Caco-2 (cell line): ENCODE measurements around the gene PQBP1. TPM values are rescaled to one million over a fixed set of nuclear protein-coding genes. Genes with fewer than 3 reads are reported as not detected.
A peak's percentile ranks its signal among the peaks of the same experiment; 100 is the strongest.

Source experiments
- BruUV-seq: library from RNA; stranded (reverse); fragments of 400-500 nt; replicated peaks from 2 replicates; lab custom pipeline; 2021; lab: Mats Ljungman, UMichigan
- CTCF ChIA-PET: fragments of 300-600 bp; sonication (Branson Sonifier 250); formaldehyde crosslinking; loops from one replicate; lab custom pipeline; 2022; ENCODE audit warnings: antibody characterized with exemption; lab: Charles Lee
- POLR2A ChIA-PET: fragments of 300-600 bp; sonication (Branson Sonifier 250); formaldehyde crosslinking; loops from one replicate; lab custom pipeline; 2022; ENCODE audit warnings: antibody characterized with exemption; lab: Charles Lee
- DNase-seq, 2 experiments: peaks; one replicate each; pipeline versions ENCODE4 v3.0.0 to v3.0.0-alpha.2; 2020 to 2022
- H3K27me3 ChIP-seq: replicated peaks from 2 replicates; pipeline ENCODE4 v1.6.0; 2011; ENCODE audit warnings: low read length; ENCODE audit not compliant: control insufficient read depth, insufficient read depth
- H3K36me3 ChIP-seq: 2 replicates; pipeline ENCODE4 v1.5.1; 2011; ENCODE audit warnings: low read length; ENCODE audit not compliant: control insufficient read depth, insufficient read depth
- H3K4me1 ChIP-seq: fragments of 250-450 bp; sonication (Bioruptor Pico); 2 replicates; pipeline ENCODE4 v1.5.1; 2020; ENCODE audit warnings: mild to moderate bottlenecking
- H3K4me3 ChIP-seq: 2 replicates; pipeline ENCODE4 v1.5.1; 2011; ENCODE audit warnings: low read depth, mild to moderate bottlenecking, control low read depth, low read length
- H3K9me3 ChIP-seq: fragments of 250-450 bp; sonication (Bioruptor Pico); 2 replicates; pipeline ENCODE4 v1.5.1; 2020; ENCODE audit warnings: mild to moderate bottlenecking, moderate library complexity
- H3K27ac Mint-ChIP-seq: one replicate; pipeline ENCODE4 v1.8.0; 2022; ENCODE audit warnings: mixed read lengths; ENCODE audit not compliant: unreplicated experiment
- H3K27me3 Mint-ChIP-seq: one replicate; pipeline ENCODE4 v1.8.0; 2022; ENCODE audit warnings: mixed read lengths; ENCODE audit not compliant: insufficient read depth, unreplicated experiment
- H3K36me3 Mint-ChIP-seq: one replicate; pipeline ENCODE4 v1.8.0; 2022; ENCODE audit warnings: mild to moderate bottlenecking, mixed read lengths; ENCODE audit not compliant: insufficient read depth, unreplicated experiment
- H3K4me1 Mint-ChIP-seq: one replicate; pipeline ENCODE4 v1.8.0; 2022; ENCODE audit warnings: low read depth, mixed read lengths; ENCODE audit not compliant: unreplicated experiment
- H3K4me3 Mint-ChIP-seq: one replicate; pipeline ENCODE4 v1.8.0; 2022; ENCODE audit warnings: mild to moderate bottlenecking, moderate library complexity, mixed read lengths; ENCODE audit not compliant: unreplicated experiment
- H3K9me3 Mint-ChIP-seq: one replicate; pipeline ENCODE4 v1.8.0; 2022; ENCODE audit warnings: mixed read lengths; ENCODE audit not compliant: unreplicated experiment
- intact Hi-C: fragments of 100-400 bp; cut with micrococcal nuclease; formaldehyde crosslinking; loops from one replicate; pipeline ENCODE4 v1.10.0; 2022; ENCODE audit not compliant: unreplicated experiment
- total RNA-seq: library from RNA; stranded (reverse); gene quantifications from 2 replicates; pipeline ENCODE4 v1.2.3, GENCODE V29; 2022
- TF ChIP-seq, protein P1 (sequence below), 2 experiments: fragments of 200-600 bp in 1 of 2; IDR thresholded peaks; 1 replicate in 1 of 2; 2 replicates in 1 of 2; pipeline versions ENCODE4 v1.5.1 to v1.8.0; 2011 to 2022; ENCODE audit warnings: antibody characterized with exemption in 1 of 2, control low read depth in 1 of 2, inconsistent platforms in 1 of 2, low read depth in 1 of 2, low read length in 1 of 2, mild to moderate bottlenecking in 1 of 2, moderate library complexity in 1 of 2; ENCODE audit not compliant: insufficient read depth in 1 of 2, severe bottlenecking in 1 of 2, unreplicated experiment in 1 of 2

The PQBP1 gene
- total RNA-seq, 1 experiment from 2014 or later, result 114 TPM

DNA sequence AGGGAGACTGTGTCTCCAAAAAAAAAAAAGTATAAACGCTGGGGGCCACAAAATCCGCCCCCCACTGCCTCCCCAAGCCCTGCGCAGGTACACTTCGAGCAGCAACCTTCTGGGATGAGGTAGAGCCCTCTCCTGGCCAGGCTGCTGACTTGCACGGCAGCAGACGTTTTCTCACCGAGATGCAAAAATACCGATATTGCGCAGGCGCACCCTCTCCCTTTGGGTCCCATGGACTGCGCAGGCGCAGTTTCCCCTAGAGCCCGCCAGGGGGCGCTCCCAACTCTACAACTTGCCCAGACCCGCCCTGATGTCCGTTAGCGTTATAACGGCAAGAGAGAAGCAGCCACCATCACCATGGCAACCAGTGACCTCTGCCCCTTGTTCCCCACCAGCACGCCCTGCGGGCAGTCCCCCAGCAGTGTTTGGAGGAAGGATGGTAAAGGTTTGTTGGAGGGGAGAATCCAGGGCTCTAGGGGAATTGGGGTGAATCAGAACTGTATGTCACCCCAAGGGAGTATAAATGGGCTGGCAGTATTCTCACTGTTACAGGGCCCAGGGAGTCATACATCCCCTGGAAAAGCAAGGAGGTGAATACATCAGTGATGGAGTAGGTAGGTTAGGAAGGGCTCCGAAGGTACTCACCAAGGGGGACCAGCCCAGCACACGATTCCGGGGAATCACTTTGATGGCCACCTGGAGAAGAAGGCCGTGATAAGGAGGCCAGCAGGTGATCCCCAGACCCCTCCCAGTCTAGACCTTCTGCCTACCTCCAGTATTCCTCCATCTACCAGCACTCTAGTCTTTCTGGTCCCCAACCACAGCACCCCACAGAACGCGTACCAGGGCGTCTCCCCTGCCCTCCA, 19.6 kb downstream of the PQBP1 start:
- no TSS peak for BruUV-seq
- peak; percentile 87 to 88 for DNase-seq
- Mint-ChIP-seq H3K27me3 (no peaks in the 10 kb centered on the region), H3K36me3 (peaks cover 39% of the 10 kb centered on the region), H3K4me3 (peak overlapping the region; percentile 91), H3K9me3 (no peaks in the 10 kb centered on the region), H3K4me1 (peaks cover 24% of the 10 kb centered on the region), H3K27ac (peak overlapping the region; percentile 90)
- Histone ChIP-seq H3K4me3 (peak overlapping the region; percentile 80), H3K36me3 (no peaks in the 10 kb centered on the region; the same call in 1 of the 2 replicates), H3K4me1 (peaks cover 10% of the 10 kb centered on the region; the same call in 1 of the 2 replicates), H3K9me3 (no peaks in the 10 kb centered on the region), H3K27me3 (no peaks in the 10 kb centered on the region)
- TF ChIP-seq, protein P1, sequence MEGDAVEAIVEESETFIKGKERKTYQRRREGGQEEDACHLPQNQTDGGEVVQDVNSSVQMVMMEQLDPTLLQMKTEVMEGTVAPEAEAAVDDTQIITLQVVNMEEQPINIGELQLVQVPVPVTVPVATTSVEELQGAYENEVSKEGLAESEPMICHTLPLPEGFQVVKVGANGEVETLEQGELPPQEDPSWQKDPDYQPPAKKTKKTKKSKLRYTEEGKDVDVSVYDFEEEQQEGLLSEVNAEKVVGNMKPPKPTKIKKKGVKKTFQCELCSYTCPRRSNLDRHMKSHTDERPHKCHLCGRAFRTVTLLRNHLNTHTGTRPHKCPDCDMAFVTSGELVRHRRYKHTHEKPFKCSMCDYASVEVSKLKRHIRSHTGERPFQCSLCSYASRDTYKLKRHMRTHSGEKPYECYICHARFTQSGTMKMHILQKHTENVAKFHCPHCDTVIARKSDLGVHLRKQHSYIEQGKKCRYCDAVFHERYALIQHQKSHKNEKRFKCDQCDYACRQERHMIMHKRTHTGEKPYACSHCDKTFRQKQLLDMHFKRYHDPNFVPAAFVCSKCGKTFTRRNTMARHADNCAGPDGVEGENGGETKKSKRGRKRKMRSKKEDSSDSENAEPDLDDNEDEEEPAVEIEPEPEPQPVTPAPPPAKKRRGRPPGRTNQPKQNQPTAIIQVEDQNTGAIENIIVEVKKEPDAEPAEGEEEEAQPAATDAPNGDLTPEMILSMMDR (IDR thresholded peaks at IDR 0.05; ENCODE audit: insufficient read depth in 1 of 2, low read depth in 1 of 2, low read length in 1 of 2, severe bottlenecking in 1 of 2, unreplicated experiment in 1 of 2), result peak; percentile 80 to 84
- ChIA-PET CTCF (no interaction called here), POLR2A (no interaction called here)
- intact Hi-C loops, result loop anchor here (2.0 to 5.0 kb wide), 3 partner anchors 39 to 241 kb away; partner anchors contain the start of genes HDAC6 and OTUD5

DNA sequence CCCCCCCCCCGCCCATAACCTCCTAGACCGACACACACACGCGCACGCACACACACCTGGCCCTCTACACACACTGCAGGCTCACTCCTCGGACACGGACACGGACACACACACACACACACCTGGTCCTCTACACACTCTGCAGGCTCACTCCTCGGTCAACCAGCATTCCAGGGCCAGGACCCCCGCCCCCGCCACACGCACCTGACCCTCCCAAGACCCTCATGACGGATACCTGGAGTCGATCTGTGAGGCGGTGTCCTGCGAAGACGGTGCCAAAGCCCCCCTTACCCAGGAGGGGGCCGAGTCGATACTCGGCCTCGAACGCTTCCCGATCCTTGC, 20.5 kb downstream of the PQBP1 start:
- TF ChIP-seq, protein P1 (IDR thresholded peaks at IDR 0.05; ENCODE audit: insufficient read depth in 1 of 2, low read depth in 1 of 2, low read length in 1 of 2, severe bottlenecking in 1 of 2, unreplicated experiment in 1 of 2), result no peak
- Mint-ChIP-seq H3K36me3 (peaks cover 38% of the 10 kb centered on the region), H3K4me3 (peak overlapping the region; percentile 91), H3K4me1 (peaks cover 19% of the 10 kb centered on the region), H3K9me3 (no peaks in the 10 kb centered on the region), H3K27me3 (no peaks in the 10 kb centered on the region), H3K27ac (peak overlapping the region; percentile 90)
- H3K27me3 ChIP-seq, result no peaks in the 10 kb centered on the region
- CTCF ChIA-PET, result no interaction called here
- no peaks in the 10 kb centered on the region; the same call in 1 of the 2 replicates for H3K36me3 ChIP-seq
- H3K4me1 ChIP-seq, result peaks cover 3% of the 10 kb centered on the region; the same call in 1 of the 2 replicates
- peak in 1 of 2 experiments; percentile 12 for DNase-seq
- peak overlapping the region; percentile 80 for H3K4me3 ChIP-seq
- no TSS peak for BruUV-seq
- H3K9me3 ChIP-seq, result no peaks in the 10 kb centered on the region
- intact Hi-C loops, result loop anchor here (2.0 to 5.0 kb wide), 3 partner anchors 39 to 241 kb away; partner anchors contain the start of genes HDAC6 and OTUD5
- POLR2A ChIA-PET, result no interaction called here

DNA sequence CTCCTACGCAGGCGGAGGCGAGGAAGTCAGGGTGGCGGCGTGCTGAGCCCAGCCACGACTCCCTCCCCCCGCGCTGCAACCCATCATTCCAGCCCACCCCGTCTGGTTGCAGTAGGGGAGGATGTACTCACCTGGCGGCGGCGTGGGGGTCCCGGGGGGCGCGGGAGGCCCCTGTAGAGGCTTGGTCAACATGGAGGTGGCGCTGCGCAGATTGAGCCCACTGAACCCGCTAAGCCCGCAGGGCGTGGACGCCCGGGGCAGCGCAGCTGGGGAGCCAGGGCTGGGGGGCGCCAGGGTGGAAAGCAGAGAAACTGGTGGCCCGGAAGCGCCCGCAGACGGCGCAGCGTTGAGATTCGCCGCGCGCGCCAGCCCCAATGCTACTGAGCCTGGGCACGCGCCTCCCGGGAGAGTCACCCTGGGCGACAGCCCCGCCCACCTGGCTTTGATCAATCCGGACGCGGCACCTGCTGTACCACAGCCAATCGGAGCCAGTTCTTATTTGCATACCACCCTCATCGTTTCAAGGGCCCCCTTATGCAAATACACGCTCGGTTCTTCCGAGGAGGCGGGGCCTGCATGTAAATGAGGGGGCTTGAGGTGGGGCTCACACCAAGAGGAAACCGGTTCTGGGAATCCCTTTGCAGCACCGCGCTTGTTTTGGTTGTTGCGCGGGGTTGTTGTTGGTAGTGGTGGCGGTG, 21.1 kb downstream of the PQBP1 start, which contains the start of gene PIM2:
TSS of gene PIM2 (minus strand) at position 382 of the 698 bp plus-strand sequence. CDS start at position 192, 190 bp downstream.
- DNase-seq, result peak; percentile 93 to 95
- no peaks in the 10 kb centered on the region for H3K27me3 ChIP-seq
- no peaks in the 10 kb centered on the region; the same call in 1 of the 2 replicates for H3K36me3 ChIP-seq
- Mint-ChIP-seq H3K27ac (peak within 1 kb of the TSS; percentile 90), H3K27me3 (no peaks in the 10 kb centered on the region), H3K9me3 (no peaks in the 10 kb centered on the region), H3K36me3 (peaks cover 38% of the 10 kb centered on the region), H3K4me3 (peak within 1 kb of the TSS; percentile 91), H3K4me1 (peaks cover 19% of the 10 kb centered on the region)
- CTCF ChIA-PET, result interaction anchor here (0.6 kb wide), 1 partner anchor 27 kb away, joined by 4 read pairs; no protein-coding TSS in a partner anchor
- no TSS peak for BruUV-seq
- TF ChIP-seq, protein P1 (IDR thresholded peaks at IDR 0.05; ENCODE audit: insufficient read depth in 1 of 2, low read depth in 1 of 2, low read length in 1 of 2, severe bottlenecking in 1 of 2, unreplicated experiment in 1 of 2), result no peak
- peak within 1 kb of the TSS; percentile 80 for H3K4me3 ChIP-seq
- H3K4me1 ChIP-seq, result peaks cover 3% of the 10 kb centered on the region; the same call in 1 of the 2 replicates
- POLR2A ChIA-PET, result no interaction called here
- no peaks in the 10 kb centered on the region for H3K9me3 ChIP-seq
- intact Hi-C loops, result loop anchor here (1.0 to 5.0 kb wide), 4 partner anchors 38 to 242 kb away; partner anchors contain the start of genes HDAC6, OTUD5 and TFE3
